GM18861 (cell line): Measurements from ENCODE around the gene CBFA2T2.

Source experiments
- ATAC-seq: cut with Tn5 transposase; IDR thresholded peaks from one replicate; pipeline ENCODE4 v1.9.1; 2021; ENCODE audit not compliant: unreplicated experiment

The CBFA2T2 gene

DNA sequence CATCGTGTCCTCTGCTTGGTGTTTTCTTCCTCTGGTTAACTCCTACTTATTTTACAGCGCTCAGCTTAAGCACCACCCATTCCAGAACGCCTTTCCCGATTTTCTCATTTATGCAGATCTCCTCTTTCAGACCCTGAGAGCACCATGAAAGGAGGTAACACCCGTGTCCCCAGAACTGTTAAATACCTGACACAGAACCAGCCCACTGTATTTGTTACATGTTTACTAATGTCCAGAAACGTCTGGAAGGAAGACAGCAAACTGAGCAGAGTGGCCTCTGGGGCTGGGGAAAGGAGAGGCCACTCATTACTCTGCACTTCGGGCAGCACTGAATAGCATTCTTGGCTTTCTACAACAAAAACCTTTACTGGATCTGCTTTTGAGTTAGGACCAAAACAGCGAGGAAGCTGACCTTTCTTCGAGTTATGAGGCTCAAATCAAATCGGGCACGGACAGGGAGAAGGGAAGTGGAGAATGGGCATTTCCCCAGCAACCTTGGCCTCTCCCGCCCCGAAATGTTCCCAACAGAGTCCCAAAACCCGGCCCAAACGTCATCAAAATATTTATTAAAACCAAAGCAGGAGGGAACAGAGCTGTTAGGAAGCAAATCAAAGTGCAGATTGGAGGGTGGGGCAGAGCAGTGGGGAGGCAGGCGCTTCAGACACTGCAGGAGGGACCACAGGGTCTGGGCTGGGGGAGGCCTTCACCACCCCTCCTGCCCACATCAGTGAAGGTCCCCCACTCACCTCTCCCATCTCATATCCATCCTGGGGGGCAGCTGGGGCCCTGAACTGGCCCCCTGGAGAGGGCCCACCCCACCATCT lies 185.5 kb downstream of the CBFA2T2 start:
- ATAC-seq, result no peak

DNA sequence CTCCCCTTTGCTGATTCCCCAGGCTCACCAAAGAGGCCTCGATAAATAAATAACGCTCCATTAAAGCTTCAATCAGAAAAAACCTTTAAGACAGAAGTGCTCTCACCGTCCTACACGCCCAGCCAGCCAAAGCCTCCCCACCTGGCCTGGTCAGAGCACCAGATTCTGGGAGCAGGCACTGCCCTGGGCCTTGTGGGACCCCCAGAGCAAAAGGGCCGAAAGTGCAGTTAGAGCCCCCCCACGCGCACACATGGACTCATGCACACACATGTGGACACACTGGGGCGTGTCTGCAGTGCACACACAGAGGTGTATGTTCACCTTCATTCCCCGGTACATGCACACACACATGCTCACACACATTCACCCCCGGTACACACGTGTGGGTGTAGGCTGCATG lies 186.2 kb downstream of the CBFA2T2 start:
- no peak for ATAC-seq

DNA sequence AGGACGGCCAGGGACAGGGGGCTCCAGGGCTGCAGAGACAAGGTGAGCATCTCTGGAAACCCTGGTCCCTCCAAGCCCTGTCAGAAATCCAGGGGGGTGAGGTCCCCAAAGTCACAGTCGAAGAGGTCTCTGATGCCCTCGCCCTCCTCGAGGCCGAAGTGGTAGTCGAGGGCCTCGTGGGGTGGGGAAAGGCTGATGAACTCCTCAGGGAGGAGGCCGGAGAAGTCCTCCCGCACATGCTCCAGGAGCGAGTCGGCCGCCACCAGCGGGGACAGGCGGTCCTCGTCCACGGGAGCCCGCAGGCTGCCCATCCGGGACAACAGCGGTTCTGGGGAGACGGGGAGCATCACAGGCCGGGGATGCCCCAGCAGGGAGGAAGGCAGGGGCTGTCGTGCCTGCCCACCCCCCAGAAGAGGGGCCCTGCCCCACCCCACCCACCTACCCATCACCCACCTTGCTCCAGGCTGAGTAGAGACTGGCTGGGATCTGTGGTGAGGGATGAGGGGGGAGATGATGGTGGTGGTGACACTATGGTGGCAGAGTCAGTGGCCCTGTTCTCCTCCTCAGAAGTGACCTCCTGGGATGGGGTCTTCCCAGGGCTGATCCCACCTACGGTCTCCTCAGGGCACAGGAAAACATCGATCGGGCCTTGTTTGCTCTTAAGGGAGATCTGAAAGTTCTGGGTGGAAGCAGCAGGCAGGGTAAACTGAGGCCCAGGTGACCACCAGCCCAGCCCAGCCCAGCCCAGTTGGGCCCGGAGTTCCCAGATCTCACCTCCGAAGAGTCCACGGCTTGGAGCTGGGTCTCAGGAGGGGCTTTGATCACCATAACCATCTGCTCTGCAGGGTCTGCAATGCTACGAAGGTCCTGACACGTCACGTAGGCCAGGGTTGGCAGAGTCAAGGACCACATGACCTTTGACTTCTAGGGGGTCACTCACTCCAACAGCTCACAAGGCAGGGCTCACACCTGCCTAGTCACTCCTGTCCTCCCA lies 187.1 kb downstream of the CBFA2T2 start:
- no peak for ATAC-seq

DNA sequence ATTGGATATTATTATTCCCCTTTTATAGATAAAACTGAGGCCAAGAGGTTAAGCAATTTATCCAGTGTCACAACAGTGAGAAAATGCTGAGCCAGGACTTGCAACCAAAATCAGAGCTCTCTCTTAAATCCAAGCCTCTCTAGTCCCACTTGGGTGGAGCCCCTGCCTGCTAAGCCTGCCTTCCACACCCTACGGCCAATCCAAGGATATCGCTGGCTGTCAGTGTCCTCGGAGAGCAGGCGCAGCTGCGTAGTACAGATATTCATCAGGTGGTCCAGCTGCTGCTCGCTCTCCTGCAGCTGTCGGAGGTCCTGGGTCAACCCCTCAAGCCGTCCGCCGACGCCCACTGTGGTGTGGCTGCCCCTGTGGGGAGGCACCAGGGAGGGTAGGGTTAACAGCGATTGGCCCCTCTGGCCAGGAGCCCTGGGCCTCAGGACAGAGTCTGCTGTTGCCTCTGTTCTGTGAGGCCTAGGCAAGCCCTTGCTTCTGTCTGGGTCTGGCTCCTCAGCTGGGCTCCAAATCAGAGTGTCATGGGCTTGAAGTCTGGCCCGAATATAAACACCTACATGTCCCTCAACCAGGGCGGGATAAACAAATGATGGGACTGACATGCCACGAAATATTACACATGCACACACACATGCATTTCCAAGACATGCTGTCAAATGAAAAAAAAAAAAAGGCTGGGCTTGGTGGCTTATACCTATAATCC lies 188.3 kb downstream of the CBFA2T2 start:
- ATAC-seq, result no peak

DNA sequence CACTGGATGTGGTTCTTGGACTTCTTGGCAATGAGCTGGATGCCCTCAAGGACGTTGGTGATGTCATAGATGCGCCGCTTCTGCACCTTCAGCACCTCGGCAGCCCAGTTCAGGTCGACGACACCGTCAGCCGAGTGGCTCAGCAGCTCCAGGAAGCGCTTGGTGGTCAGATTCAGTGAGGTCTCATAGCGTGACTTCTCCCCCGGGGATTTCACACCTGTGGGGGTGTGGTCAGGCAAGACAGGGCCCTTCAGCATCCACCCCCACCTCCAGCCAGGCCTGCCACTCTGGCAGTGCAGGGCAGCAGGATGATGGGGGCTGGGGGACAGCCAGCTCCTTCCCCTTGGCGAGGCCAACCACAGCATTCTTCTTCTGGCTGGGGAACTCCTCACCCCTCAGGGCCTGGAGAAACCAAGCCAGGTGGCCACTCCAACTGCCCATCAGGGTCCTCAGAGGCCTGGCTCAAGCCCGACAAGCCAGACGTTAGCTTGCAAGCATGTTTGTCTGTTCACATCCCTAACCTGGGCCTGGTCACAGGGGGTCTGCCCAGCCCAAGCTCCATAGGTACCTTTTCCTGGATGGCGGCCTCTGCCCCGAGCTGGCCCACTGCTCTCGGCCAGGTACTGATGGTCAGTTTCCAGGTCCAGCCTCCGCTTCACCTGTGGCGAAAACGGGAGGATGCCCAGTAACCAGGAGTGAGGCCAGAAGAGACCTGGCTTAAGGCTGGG lies 190.0 kb downstream of the CBFA2T2 start:
- peak; percentile 59 for ATAC-seq

DNA sequence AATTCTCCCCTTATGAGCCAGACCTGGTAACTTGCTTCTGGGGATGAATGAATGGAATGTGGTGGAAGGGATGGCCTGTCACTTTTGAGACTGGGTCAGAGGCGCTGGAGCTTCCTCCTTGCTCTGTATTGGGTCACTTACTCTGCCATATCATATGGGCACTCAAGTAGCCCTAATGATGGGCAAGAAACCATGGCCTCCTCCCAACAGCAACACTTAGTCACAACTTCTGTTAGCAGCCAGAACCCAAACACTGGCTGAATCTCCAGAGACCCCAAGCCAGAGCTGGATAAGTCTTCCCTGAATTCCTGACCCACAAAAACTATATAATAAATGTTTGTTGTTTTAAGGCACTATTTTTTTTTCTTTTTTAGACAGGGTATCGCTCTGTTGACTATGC lies 190.8 kb downstream of the CBFA2T2 start:
- no peak for ATAC-seq

DNA sequence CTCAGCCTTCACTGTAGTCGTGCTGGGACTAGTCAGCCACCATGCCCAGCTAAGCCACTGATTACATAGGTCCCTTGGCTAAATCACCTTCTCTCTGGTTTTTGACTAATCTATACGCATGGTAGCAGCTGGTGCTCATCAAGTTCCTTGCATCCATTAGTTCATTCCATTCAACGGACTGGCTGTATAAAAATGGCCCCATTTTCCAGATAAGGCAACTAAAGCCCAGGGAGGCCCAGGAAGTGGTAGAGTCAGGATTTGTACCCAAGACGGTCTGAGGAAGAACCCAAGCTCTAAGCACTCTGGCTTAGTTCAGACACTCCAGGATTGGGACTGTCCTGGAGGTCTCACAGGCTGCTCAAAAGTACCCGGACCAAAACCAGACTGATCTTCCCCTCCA lies 191.4 kb downstream of the CBFA2T2 start:
- no peak for ATAC-seq

DNA sequence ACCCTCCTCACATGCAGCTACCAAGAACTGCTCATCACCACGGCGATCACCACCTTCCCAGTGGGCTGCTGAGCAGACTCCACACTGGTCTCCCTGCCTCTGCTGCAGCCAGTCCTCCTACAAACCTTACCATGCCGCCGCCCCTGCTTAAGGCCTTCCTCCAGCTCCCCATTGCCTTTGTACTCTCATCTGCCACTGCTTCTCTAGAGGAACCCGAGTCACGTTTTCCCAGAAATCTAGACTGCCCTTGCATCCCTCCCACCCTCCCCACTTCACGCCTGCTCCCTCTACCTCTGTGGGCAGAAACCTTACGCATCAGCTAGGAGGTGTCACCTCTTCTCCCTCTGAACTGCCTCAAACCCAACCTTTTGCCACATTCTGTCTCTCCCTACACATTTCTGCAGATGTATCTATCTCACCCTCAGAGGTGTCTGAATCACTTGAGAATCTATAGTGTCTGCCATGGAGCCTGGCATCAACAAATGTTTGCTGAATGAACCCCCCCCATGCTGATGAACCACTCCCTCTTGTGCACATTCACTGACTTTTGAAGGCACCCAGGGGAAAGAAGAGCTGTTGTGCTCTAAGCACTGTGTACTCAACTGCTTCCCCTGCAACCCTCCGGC lies 191.9 kb downstream of the CBFA2T2 start:
- ATAC-seq, result no peak

DNA sequence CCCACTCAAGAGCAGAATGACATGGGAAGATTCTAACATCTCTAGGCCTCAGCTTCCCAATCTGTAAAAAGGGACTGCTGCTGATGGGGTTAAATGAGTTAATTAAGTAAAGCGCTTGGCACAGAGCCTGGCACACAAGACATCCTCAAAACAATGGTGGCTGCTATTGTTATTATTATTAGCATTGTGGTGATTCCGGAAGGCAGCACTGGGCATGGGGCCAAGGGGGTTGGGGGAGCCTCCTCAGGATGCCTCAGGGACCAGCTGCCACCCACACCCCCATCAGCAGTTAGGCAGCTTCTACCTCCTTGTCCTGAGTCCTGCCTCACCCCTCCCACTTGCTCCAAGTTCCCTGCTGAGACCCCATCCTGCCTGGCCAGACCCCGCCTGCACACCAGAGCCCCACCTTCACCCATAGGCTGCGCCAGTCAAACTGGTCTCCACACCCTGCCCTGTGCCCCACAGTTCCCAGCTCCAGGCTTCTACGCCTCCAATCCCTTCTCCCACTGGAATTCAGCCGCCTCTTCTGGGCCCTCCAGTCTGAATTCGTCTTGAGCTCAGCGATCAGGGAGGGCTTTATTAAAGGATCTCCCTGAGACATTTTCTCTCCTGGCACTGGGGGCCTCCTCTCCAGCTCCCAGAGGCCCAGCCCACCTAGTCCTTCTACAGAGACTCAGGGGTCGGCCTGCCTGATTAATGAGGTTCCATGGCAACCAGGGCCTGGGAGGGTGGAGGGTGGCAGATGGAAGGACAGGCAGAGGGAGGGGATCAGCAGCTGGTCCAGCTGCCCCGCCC lies 194.8 kb downstream of the CBFA2T2 start:
- no peak for ATAC-seq

DNA sequence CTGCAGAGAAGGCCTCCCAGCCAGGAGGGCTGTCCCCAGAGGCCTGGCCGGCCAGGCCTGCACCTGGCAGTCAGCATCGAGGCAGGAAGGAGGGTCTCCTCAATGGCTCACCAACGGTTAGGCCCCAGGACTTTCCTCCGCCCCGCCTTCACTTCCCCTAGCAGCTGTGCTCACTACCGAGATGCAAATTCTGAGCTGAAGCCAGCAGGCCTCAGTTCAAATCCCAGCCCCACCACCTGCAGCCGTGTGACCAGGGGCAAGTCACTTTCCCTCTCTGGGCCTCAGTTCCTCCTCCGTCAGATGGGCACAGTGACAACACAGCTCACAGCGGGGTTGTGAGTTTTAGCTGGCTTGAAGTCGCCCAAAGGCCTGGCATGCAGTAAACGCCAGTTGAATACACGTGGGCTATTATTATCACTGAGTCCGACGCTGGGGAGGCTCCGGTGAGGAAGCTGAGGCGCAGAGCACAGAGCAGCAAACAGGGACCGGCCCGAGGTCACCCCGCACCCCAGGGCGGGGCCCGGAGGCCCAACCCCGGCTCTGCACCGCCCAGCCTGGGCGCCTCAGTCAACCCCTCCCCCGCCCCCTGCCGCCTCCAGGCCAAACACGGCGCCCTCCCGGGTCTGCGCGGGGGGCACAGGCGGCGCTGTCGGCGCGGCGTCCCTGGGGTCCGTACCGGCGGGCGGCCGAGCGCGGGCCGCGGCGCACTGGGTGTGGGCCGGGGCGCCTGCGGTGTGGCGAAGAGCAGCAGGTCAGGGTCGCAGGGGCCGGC lies 195.6 kb downstream of the CBFA2T2 start:
- peak; percentile 34 for ATAC-seq

DNA sequence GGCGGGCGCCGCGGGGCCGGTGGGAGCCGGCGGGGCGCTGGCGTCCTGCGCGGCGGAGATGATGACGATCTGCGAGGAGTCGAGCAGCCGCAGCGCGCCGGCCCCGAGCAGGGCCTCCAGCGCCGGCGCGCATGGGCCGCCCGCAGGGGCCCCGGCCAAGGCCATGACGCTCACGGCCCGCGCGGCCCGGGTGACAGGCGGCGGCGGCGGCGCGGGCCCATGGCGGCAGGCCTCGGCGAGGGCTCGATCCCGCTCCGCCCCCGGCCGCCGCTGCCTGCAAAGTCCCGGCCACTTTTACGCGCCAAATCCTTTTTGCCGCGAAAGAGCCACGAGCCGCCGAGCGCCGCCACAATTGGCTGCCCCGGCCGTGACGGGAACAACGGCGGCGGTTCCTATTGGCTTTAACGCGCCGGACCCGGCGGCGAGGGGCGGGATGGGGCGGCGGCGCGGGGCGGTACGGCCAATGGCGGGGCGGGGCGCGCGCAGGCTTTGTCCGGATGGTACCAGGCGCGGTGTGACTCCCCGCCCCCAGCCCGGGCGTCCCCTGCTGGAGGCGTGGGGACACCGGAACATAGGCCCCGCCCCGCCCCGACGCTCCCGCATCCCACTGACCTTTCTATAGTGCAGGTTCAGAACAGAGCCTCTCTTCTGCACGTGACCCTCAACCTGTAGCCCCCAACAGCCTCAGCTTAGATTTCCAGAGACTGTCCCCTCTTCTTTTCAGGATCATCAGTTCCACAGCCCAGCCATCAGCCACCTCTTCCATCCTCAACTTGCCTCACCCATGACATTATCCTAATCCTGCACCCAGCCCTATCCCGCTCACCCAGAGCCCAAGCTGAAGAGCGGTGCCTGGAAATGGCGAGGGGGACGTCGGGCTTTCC lies 196.4 kb downstream of the CBFA2T2 start, which contains the start of gene E2F1:
Gene E2F1 (minus strand): TSS at position 286 of the 884 bp plus-strand sequence. CDS start 121 bp downstream, at position 165.
- ATAC-seq, result peak; percentile 59

DNA sequence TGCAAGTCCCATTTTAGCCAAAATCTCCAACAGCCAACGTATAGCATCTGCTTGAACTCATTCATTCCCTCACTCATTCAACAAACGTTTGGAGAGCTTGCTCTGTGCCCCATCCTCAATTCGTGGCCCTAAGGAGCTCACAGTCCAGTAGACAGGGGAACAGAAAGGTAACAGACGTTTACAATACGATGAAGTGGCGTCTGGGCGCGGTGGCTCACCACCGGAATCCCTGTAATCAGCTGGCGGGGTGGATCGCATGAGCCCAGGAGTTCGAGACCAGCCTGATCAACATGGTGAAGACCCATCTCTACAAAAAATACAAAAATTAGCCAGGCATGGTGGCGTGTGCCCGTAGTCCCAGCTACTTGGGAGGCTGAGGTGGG lies 197.1 kb downstream of the CBFA2T2 start:
- ATAC-seq, result no peak

DNA sequence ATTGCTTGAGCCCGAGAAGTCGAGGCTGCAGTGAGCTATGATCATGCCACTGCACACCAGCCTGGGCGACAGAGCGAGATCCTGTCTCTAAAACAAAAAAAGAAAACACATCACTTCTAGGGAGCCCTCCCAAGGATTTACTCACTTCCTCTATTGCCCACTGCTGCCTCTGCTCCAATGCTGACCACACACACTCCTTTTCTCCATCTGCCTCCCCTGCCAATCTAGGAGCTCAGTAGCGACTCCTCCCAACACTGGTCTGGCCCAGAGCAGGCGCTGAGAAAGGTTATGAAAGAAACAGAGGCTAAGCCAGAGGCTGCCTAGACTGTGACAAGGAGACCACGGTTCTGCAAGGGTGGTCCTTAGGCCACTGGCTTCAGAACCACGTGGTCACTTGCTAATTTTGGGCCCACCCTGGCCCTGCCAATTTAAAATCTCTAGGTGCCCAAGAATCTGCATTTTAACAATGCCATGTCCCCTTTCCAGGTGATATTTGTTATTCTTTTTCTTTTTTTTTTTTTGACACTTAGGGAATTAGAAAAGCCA lies 197.5 kb downstream of the CBFA2T2 start:
- ATAC-seq, result no peak

DNA sequence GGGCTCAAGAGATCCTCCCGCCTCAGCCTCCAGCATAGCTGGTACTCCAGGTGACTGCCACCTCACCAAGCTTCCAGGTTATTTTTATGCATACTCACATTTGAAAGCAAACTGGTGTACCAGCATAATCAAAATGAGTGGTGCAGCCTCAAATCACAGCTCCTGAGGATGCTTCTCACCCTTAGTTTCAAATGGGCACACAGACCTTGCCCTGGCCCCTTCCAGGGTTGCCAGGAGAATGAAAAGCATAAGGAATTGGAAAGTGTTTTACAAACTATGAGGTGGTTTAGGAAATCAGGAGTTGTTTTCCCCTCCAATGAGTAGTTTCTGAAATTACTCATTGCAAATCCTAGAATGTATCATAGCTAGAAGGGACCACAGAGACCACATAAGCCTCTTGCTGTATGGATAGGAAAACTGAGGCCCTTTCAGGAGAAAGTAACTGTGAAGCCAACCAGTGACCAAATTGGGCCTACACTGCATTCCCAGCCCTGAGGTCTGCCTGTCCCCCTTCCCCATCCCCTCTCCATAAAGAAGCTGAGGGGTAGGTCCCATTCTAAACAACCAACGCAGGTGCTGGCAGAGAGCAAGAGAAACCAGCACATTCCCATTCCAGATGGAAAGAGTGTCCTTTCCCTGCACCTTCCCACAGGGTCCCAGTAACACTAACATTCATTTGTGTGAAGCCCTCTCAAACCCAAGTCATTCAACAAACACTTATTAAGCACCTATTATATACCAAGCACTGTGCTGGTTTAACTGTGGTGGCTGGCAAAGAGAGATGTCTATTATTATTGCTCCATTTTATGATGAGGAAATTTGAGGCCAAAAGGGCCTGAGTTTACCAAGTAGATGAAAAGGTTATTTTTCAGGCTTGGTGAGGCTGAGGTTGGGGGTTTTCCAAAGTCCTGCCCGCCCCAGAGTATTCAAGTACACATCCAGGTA lies 198.4 kb downstream of the CBFA2T2 start:
- ATAC-seq, result no peak

DNA sequence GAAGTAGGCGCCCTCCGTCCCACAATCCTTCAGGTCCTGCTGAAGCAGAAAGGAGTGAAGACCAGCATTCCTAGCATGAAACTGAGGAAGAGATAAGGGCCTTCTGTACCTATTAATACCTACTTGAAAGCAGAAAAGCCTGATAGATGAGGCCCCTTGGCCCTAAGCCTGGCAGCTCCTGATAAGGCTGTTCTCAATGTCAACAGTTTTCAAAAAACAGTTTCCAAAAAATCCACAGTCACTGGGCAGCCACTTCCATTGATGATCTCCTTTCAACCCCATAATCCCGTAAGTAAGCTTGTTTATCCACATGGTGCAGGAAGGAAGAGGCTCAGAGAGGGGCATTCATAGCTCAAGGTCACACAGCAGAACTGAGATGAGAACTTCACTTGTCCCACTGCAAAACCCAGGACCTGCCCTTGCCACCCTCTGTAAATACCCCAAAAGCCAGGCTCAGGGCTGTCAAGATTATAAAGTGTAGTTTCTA lies 199.1 kb downstream of the CBFA2T2 start:
- ATAC-seq, result no peak

DNA sequence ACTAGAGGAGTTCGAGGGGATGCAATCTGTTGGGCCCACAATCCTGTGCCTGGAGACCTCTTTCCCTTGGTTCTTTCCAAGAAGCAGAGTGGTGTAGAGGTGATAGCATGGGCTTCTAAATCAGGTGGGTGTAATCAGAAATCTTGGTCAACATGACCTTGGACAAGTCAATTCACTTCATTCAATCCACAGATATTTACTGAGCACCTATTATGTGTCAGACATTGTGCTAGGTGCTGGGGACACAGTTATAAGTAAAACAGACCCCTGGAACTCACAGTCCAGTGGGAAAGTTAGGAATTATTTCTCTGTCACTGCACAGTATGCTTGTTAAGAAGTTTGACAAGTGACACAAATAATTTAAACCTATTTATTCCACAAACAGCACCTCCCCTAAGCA lies 199.6 kb downstream of the CBFA2T2 start:
- ATAC-seq, result no peak
